Tibial artery (tissue), 4 donors: ENCODE data around the gene STYX.

ENCODE experiments used
- DNase-seq, 2 donors: peaks; one replicate each; pipeline ENCODE4 v3.0.0-alpha.2; 2019
- H3K27ac ChIP-seq, 2 donors: fragments of 200-600 bp; sonication (generic) in 1 of 2; 1 replicate in 1 of 2; 2 replicates in 1 of 2; pipeline ENCODE4 v1.5.1; 2018 to 2019; ENCODE audit warnings: mild to moderate bottlenecking in 1 of 2
- H3K27me3 ChIP-seq, 2 donors: fragments of 200-600 bp; sonication (generic) in 1 of 2; one replicate each; pipeline versions ENCODE4 v1.5.1 to v1.6.0; 2016 to 2019
- H3K36me3 ChIP-seq, 3 donors: fragments of 200-600 bp; sonication (generic) in 2 of 3; one replicate each; pipeline ENCODE4 v1.5.1; 2016 to 2019; ENCODE audit warnings: mild to moderate bottlenecking in 2 of 3
- H3K4me1 ChIP-seq, 4 donors: fragments of 200-600 bp; sonication (generic) in 2 of 4; 1 replicate in 3 of 4; 2 replicates in 1 of 4; pipeline ENCODE4 v1.5.1; 2016 to 2019
- H3K4me3 ChIP-seq, 2 donors: fragments of 200-600 bp; sonication (generic) in 1 of 2; 1 replicate in 1 of 2; 2 replicates in 1 of 2; pipeline ENCODE4 v1.5.1; 2018 to 2019; ENCODE audit warnings: mild to moderate bottlenecking in 2 of 2
- H3K9me3 ChIP-seq, 3 donors: fragments of 200-600 bp; sonication (generic) in 1 of 3; one replicate each; pipeline ENCODE4 v1.5.1; 2016 to 2019
- CTCF ChIP-seq, 2 experiments: fragments of 200-600 bp in 1 of 2; fragments of 450-650 bp in 1 of 2; IDR thresholded peaks; one replicate each; pipeline ENCODE4 v1.5.1; 2017 to 2019; ENCODE audit warnings: antibody characterized with exemption in 2 of 2, mild to moderate bottlenecking in 1 of 2, moderate library complexity in 1 of 2
- intact Hi-C: fragments of 100-400 bp; cut with DNase I; formaldehyde crosslinking; loops from one replicate; pipeline ENCODE4 v1.15.0; 2023; ENCODE audit warnings: low total_unique reads

STYX gene

DNA sequence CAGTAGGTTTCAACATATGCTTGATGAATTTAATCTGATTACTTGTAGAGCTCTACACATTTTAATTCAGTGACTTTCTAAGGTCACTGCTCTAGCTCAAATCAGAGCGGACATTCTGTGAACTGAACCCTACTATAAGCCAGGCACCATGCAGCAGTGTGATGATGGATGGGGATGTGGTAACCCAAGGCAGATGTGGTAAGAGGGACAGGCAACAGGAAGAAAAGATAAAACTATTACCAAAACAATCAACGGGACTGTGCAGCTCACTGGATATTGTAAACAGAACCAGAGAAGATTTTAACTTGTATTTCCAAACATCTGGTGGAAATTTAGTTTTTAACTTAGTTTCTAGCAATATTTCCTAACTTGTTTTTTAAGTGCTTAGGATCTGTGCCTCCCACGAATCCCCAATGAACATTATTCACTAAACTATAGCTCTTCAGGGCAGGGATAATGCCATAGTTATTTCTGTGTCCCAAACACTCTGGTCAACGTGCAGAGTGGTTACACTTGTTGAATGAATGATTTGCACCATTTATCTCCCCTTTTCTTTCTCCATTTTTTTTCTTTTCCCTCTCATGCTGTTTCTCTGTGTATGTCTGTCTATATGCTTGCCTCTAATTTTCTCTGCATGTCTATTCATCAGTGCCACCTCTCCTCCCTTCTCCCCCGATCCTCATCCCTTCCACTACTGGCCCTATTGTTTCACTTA is 37.6 kb upstream of the STYX start:
- peaks cover 0 to 32% (median 11%) of the 10 kb centered on the region in 4 donors for H3K4me1 ChIP-seq
- no peak for TF ChIP-seq CTCF (IDR thresholded peaks at IDR 0.05)
- no peaks in the 10 kb centered on the region for H3K9me3 ChIP-seq
- H3K27me3 ChIP-seq, result no peaks in the 10 kb centered on the region
- no peak overlapping the region for H3K27ac ChIP-seq
- no peak for DNase-seq
- intact Hi-C loops, result loop anchor here (5.0 kb wide), 1 partner anchor 140 kb away; the partner anchor contains the start of genes GPR137C and TXNDC16
- no peaks in the 10 kb centered on the region for H3K36me3 ChIP-seq
- H3K4me3 ChIP-seq, result no peak overlapping the region

- Histone ChIP-seq H3K27ac (no peak overlapping the region), H3K4me3 (no peak overlapping the region), H3K36me3 (no peaks in the 10 kb centered on the region), H3K27me3 (no peaks in the 10 kb centered on the region), H3K9me3 (no peaks in the 10 kb centered on the region), H3K4me1 (peaks cover 0 to 32% (median 11%) of the 10 kb centered on the region in 4 donors)
- no peak for DNase-seq
- intact Hi-C loops, result loop anchor here (5.0 kb wide), 1 partner anchor 141 kb away; the partner anchor contains the start of genes GPR137C and TXNDC16
- TF ChIP-seq CTCF (IDR thresholded peaks at IDR 0.05), result no peak
These were observed 36.9 kb upstream of the STYX start for GRCh38 chr14:52693036-52693435.

DNA sequence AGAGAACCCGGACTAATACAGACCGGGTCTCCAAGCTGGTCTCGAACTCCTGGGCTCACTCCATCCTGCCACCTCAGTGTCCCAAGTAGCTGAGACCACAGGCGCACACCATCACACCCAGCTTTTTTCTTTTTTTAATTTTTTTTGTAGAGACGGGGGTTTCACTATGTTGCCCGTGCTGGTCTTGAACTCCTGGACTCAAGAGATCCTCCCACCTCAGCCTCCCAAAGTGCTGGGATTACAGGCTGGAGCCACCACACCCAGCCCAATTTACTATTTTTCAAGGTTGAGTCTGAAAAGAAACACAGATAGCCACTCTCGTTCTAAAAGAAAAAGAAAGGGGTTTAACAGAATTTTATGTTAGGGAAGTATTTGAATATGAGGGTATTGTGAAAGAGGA is 36.4 kb upstream of the STYX start:
- H3K4me3 ChIP-seq, result no peak overlapping the region
- no peaks in the 10 kb centered on the region for H3K36me3 ChIP-seq
- TF ChIP-seq CTCF (IDR thresholded peaks at IDR 0.05), result no peak
- peaks cover 0 to 32% (median 11%) of the 10 kb centered on the region in 4 donors for H3K4me1 ChIP-seq
- no peaks in the 10 kb centered on the region for H3K9me3 ChIP-seq
- peak overlapping the region in 1 of 2 donors; percentile 99 for H3K27ac ChIP-seq
- no peaks in the 10 kb centered on the region for H3K27me3 ChIP-seq
- intact Hi-C loops, result loop anchor here (5.0 kb wide), 1 partner anchor 141 kb away; the partner anchor contains the start of genes GPR137C and TXNDC16
- DNase-seq, result no peak

DNA sequence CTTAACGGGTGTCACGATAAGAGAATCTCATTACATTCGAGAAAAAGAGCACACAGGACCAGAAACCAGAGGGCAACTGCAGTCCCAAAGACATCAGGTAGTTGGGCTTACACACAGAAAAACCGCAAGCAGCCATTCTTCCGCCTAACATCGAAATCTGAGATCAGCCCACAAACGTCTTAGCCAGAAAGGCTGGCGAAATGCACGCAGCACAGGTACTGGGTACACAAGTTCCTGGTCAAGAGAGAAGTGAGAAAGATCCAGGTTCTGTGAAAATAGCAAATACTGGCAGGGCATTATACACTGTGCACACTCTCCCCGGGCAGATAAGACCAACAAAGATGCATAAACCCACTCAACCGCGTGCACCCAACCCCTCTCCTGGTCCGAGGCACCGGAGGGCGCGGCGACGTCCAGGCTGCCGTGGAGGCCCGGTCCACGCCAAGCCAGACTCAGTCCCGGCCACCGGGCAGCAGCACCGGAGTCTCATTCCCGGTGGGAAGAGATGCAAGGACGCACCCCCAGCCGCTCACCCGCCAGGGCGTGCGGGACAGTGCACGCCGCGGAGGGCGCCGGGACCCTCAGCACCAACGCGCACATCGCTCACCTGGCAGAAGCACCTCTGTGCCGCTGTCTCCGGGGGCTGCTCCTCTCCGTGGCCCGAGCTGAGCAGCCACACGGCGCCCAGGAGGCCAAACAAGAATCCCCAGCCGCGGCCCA is 35.0 kb upstream of the STYX start:
- H3K36me3 ChIP-seq, result no peaks in the 10 kb centered on the region
- peaks cover 0 to 32% (median 11%) of the 10 kb centered on the region in 4 donors for H3K4me1 ChIP-seq
- intact Hi-C loops, result loop anchor here (5.0 kb wide), 1 partner anchor 143 kb away; the partner anchor contains the start of genes GPR137C and TXNDC16

More for the DNA sequence above, 35.0 kb upstream of the STYX start:
- peak in 1 of 2 donors; percentile 74 for DNase-seq
- no peak for TF ChIP-seq CTCF (IDR thresholded peaks at IDR 0.05)
- H3K27me3 ChIP-seq, result no peaks in the 10 kb centered on the region
- no peaks in the 10 kb centered on the region for H3K9me3 ChIP-seq
- H3K27ac ChIP-seq, result peak overlapping the region; percentile 99
- H3K4me3 ChIP-seq, result peak overlapping the region; percentile 90
